Karpas-422 (cell line): ENCODE measurements around the gene TGFBRAP1. TPM values are rescaled to one million over a fixed set of nuclear protein-coding genes. Genes with fewer than 3 reads are reported as not detected.

ENCODE experiments used
- DNase-seq: peaks from one replicate; pipeline ENCODE4 v3.0.0-alpha.2; 2015
- H2AFZ ChIP-seq: fragments of 200-600 bp; sonication (generic); 2 replicates; pipeline ENCODE4 v1.6.1; 2014; ENCODE audit warnings: antibody characterized with exemption, low read length, mixed read lengths
- H3K27ac ChIP-seq: fragments of 200-600 bp; sonication (generic); 2 replicates; pipeline ENCODE4 v1.5.1; 2014; ENCODE audit warnings: mild to moderate bottlenecking, low read length, moderate library complexity
- H3K27me3 ChIP-seq: fragments of 200-600 bp; sonication (generic); 2 replicates; pipeline ENCODE4 v1.6.1; 2014; ENCODE audit warnings: low read length, mixed read lengths
- H3K36me3 ChIP-seq: fragments of 200-600 bp; sonication (generic); 2 replicates; pipeline ENCODE4 v1.6.1; 2014; ENCODE audit warnings: low read length, mixed read lengths; ENCODE audit not compliant: insufficient read depth
- H3K4me1 ChIP-seq: fragments of 200-600 bp; sonication (generic); 2 replicates; pipeline ENCODE4 v1.6.1; 2014; ENCODE audit warnings: mild to moderate bottlenecking, low read length, mixed read lengths
- H3K4me2 ChIP-seq: fragments of 200-600 bp; sonication (generic); 2 replicates; pipeline ENCODE4 v1.6.1; 2014; ENCODE audit warnings: low read length, low read depth, mild to moderate bottlenecking; ENCODE audit not compliant: poor library complexity, severe bottlenecking
- H3K4me3 ChIP-seq: fragments of 200-600 bp; sonication (generic); 2 replicates; pipeline ENCODE4 v1.5.1; 2014; ENCODE audit warnings: mild to moderate bottlenecking, antibody characterized with exemption, low read length, mixed read lengths
- H3K79me2 ChIP-seq: fragments of 200-600 bp; sonication (generic); 2 replicates; pipeline ENCODE4 v1.6.1; 2014; ENCODE audit warnings: mild to moderate bottlenecking, low read length, mixed read lengths
- H3K9ac ChIP-seq: fragments of 200-600 bp; sonication (generic); 2 replicates; pipeline ENCODE4 v1.6.0; 2014; ENCODE audit warnings: low read length
- H3K9me2 ChIP-seq: fragments of 200-600 bp; sonication (generic), shearing (Covaris generic); replicated peaks from 2 replicates; pipeline ENCODE4 v1.6.0; 2014; ENCODE audit warnings: mild to moderate bottlenecking, low read length, moderate library complexity; ENCODE audit not compliant: insufficient read depth
- H3K9me3 ChIP-seq: fragments of 300-700, 200-600 bp; sonication (generic); 2 replicates; pipeline ENCODE4 v1.6.1; 2014; ENCODE audit warnings: low read length, mixed read lengths
- H4K20me1 ChIP-seq: fragments of 200-600 bp; sonication (generic); 2 replicates; pipeline ENCODE4 v1.6.1; 2014; ENCODE audit warnings: mild to moderate bottlenecking, antibody characterized with exemption, low read length, low read depth; ENCODE audit not compliant: insufficient read depth
- total RNA-seq: library from RNA; depleted of rRNA; stranded (reverse); fragments of >200 nt; shearing (Covaris generic); gene quantifications from 2 replicates; pipeline ENCODE4 v1.2.3, GENCODE V29; 2014; ENCODE audit warnings: low replicate concordance

TGFBRAP1 gene
- total RNA-seq, 1 experiment from 2014 or later: 23.0 TPM

DNA sequence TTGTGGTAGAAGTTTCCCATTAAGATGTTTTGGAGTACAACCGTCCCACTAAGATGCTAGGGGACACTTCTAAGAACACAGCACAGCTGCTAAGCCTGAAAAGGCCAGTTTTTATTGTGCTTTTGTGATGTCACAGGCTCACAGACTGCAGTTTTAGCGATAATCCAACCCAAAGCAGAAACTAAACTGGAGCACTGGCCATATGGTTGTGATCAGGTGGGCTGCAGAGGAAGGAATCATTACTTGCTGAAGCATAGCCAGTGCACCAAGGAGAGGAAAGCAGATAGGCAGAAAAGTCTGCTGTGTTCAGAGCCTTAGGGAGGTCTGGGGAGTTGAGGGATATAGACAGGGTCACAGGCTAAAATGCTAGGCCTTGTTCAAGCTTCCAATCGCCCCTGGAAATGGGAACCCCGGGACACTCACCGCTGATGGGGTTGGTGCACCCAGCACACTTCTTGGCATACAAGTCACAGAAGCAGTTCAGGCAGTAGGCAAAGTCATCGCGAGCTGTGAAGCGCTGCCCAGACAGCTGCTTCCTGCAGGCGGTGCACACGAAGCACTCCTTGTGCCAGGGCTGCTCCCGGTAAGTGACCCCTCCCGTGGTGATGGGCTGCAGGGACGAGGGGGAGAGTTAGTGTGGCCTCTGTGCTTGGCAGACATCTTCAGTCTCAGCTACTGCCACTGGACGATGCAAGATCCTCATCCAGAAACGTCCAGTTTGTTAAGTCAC is 33.5 kb upstream of the TGFBRAP1 start:
- Histone ChIP-seq H3K27ac (no peak overlapping the region), H3K9me2 (no peaks in the 10 kb centered on the region), H2AFZ (no peak overlapping the region), H3K79me2 (no peaks in the 10 kb centered on the region), H3K4me3 (no peak overlapping the region), H4K20me1 (no peaks in the 10 kb centered on the region), H3K9me3 (no peaks in the 10 kb centered on the region), H3K27me3 (no peaks in the 10 kb centered on the region), H3K36me3 (peaks cover 10% of the 10 kb centered on the region), H3K4me2 (no peak overlapping the region), H3K9ac (no peak overlapping the region), H3K4me1 (no peaks in the 10 kb centered on the region)
- no peak for DNase-seq

DNA sequence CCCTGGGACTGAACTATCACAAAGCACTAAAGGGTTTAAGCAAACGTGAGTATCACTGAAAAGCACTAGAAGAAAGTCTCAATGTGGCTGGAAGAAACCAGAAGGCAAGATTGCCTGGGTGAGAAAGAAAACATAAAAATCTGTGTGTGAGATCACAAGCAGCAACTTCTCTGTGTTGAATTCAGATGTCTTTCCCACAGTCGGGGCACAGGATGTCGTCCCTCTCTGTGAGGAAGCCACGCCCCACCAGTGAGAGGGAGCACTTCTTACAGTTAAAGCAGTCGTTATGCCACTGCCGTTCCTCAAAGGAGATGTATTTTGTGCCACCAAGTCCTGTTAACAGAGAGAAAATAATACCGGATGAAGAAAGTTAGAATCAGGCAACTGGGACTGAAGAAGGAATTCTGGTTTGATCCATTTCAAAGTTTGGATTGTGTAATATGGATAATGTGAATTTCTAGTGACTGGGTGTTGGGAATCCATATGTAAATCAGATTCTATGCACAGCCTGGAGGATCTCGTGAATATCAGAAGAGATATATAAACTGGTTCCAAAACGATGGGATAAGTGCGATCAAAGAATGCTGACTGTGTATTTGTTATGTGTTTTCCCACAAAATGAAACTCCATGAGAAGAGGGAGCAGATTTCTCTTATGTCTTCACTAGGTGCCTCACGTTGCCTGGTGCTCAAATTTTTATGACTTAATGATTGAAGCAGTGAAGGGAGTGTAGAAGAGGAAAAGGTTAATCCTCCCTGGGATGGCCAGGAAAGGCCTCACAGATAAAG is 31.8 kb upstream of the TGFBRAP1 start:
- Histone ChIP-seq H3K9ac (no peak overlapping the region), H3K79me2 (no peaks in the 10 kb centered on the region), H3K27ac (no peak overlapping the region), H3K36me3 (peaks cover 27% of the 10 kb centered on the region), H2AFZ (no peak overlapping the region), H3K27me3 (no peaks in the 10 kb centered on the region), H3K9me2 (no peaks in the 10 kb centered on the region), H3K4me1 (no peaks in the 10 kb centered on the region), H3K4me3 (no peak overlapping the region), H3K9me3 (0 out of 2 replicates have a peak, but pooled peaks cover 1% of the 10 kb centered on the region), H3K4me2 (no peak overlapping the region), H4K20me1 (no peaks in the 10 kb centered on the region)
- DNase-seq: no peak

DNA sequence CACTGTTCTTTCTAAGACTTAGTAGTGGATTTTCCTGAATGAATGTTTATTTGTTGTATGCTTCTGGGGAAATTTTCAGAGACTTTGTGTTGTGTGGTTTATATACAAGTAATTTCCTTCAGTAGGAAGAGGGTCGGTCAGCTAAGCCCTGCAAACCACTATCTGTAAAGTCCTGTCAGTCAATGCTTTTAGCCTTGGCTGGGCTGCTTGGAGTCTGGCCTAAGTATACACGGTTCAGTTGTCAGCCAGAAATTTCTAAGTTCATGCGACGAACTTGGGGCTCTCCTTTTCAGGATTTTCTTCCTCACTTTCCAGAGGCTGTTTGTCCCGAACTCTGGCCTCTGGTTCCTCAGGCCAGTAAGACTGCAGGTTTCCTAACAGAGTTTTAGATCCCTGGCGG is 29.1 kb upstream of the TGFBRAP1 start:
- Histone ChIP-seq H3K27ac (no peak overlapping the region), H3K4me2 (no peak overlapping the region), H3K9me3 (0 out of 2 replicates have a peak, but pooled peaks cover 3% of the 10 kb centered on the region), H3K4me3 (no peak overlapping the region), H3K36me3 (peaks cover 50% of the 10 kb centered on the region), H3K4me1 (no peaks in the 10 kb centered on the region), H3K79me2 (no peaks in the 10 kb centered on the region), H2AFZ (no peak overlapping the region), H3K9me2 (no peaks in the 10 kb centered on the region), H3K9ac (no peak overlapping the region), H4K20me1 (no peaks in the 10 kb centered on the region), H3K27me3 (no peaks in the 10 kb centered on the region)
- DNase-seq: no peak

DNA sequence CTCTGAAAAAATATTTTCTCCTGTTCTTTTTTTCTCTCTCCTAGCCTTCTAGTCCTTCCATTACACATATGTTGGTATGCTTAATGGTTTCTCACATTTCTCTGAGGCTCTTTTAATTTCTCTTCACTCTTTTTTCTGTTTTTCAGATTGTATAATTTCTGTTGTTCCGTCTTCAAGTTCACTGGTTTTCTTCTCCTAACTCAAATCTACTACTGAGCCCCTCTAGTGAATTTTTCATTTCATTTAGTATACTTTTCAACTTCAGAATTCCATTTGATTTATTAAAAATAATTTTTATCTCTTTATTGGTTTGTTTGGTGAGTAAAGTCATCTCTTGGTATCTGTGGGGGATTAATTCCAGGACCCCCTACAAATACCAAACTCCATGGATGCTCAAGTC is 27.6 kb upstream of the TGFBRAP1 start:
- Histone ChIP-seq H3K9me3 (0 out of 2 replicates have a peak, but pooled peaks cover 3% of the 10 kb centered on the region), H3K27ac (no peak overlapping the region), H3K4me1 (no peaks in the 10 kb centered on the region), H3K36me3 (peaks cover 62% of the 10 kb centered on the region), H3K79me2 (no peaks in the 10 kb centered on the region), H3K4me3 (no peak overlapping the region), H4K20me1 (no peaks in the 10 kb centered on the region), H3K27me3 (no peaks in the 10 kb centered on the region), H2AFZ (no peak overlapping the region), H3K9ac (no peak overlapping the region), H3K4me2 (no peak overlapping the region), H3K9me2 (no peaks in the 10 kb centered on the region)
- no peak for DNase-seq

DNA sequence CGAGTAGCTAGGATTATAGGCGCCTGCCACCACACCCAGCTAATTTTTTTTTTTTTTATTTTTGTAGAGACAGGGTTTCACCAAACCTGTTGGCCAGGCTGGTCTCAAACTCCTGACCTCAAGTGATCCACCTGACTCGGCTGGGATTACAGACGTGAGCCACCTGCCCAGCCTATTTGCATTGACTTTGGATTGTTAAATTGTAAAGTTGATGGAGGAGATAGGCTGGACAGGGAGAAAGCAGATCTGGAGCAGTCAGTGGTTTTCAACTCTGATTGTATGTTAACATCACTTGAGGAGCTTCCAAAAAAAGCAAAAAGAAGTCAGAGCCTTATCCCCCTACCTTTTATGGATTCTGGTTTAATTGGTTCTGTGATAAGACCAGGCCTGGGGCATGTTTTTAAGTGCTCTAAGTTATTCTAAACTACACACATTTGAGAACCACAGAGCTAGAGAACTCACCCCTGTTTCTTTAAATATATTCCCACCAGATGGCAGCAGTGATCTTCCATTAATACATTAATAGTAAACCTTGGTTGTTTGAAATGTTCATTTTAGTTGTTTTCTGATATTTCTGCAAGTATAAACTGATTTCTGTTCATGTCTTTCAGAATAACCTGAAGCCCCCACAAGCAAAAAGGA is 15.3 kb upstream of the TGFBRAP1 start:
- peaks cover 32% of the 10 kb centered on the region for H3K79me2 ChIP-seq
- H3K4me2 ChIP-seq: no peak overlapping the region
- DNase-seq: peak; percentile 68
- no peaks in the 10 kb centered on the region for H3K9me3 ChIP-seq
- no peaks in the 10 kb centered on the region for H4K20me1 ChIP-seq
- peaks cover 83% of the 10 kb centered on the region for H3K36me3 ChIP-seq
- no peaks in the 10 kb centered on the region for H3K9me2 ChIP-seq
- no peak overlapping the region for H3K9ac ChIP-seq
- no peaks in the 10 kb centered on the region for H3K4me1 ChIP-seq
- no peak overlapping the region for H3K4me3 ChIP-seq
- H3K27me3 ChIP-seq: no peaks in the 10 kb centered on the region
- H3K27ac ChIP-seq: no peak overlapping the region
- H2AFZ ChIP-seq: no peak overlapping the region

DNA sequence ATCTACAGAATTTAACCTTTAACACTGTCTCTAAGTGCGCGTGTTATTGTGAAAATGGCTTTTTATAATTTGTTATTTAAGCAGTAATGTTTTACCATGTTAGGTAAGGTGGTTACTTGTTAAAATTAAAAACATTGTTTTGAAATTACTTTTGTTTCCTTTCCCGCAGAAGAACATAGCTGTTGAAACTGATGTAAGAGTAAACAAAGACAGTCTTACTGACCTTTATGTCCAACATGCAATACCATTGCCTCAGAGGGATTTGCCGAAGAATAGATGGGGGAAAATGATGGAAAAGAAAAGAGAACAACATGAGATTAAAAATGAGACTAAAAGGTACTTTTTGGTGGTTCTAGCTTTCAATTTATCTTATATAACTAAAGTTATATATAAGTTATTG is 9.9 kb upstream of the TGFBRAP1 start:
- Histone ChIP-seq H3K9me2 (no peaks in the 10 kb centered on the region), H3K27ac (no peak overlapping the region), H2AFZ (no peak overlapping the region), H3K9ac (peak overlapping the region; percentile 95; the same call in 1 of the 2 replicates), H3K79me2 (peaks cover 71% of the 10 kb centered on the region), H3K9me3 (no peaks in the 10 kb centered on the region), H4K20me1 (peaks cover 5% of the 10 kb centered on the region; the same call in 1 of the 2 replicates), H3K4me1 (peaks cover 28% of the 10 kb centered on the region), H3K4me3 (peak overlapping the region; percentile 98; the same call in 1 of the 2 replicates), H3K4me2 (peak overlapping the region; percentile 79), H3K27me3 (no peaks in the 10 kb centered on the region), H3K36me3 (peaks cover 40% of the 10 kb centered on the region; the same call in 1 of the 2 replicates)
- no peak for DNase-seq

DNA sequence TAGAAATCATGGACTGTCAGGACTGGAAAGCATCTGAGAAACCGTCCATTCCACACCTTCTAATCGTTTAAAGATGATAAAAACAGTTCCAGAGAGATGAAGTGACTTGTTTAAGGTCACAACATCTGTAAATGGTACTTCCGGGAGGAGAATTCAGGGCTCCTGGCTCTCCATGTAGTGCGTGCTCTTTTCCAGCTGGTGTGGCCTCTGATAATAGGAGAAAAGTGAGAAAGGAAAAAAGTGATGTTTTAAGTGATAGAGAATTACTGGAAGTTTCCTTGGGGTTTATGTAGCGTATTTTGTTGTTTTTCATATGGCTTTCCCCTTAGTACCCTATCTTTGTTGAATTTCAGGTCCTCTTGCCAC is 8.5 kb upstream of the TGFBRAP1 start:
- H3K79me2 ChIP-seq: peaks cover 71% of the 10 kb centered on the region
- H2AFZ ChIP-seq: no peak overlapping the region
- H3K9ac ChIP-seq: peak overlapping the region; percentile 95
- no peaks in the 10 kb centered on the region for H3K27me3 ChIP-seq
- no peak for DNase-seq
- H4K20me1 ChIP-seq: peaks cover 5% of the 10 kb centered on the region; the same call in 1 of the 2 replicates
- peak overlapping the region; percentile 79 for H3K4me2 ChIP-seq
- peak overlapping the region; percentile 98 for H3K4me3 ChIP-seq
- peaks cover 30% of the 10 kb centered on the region; the same call in 1 of the 2 replicates for H3K36me3 ChIP-seq
- peaks cover 28% of the 10 kb centered on the region for H3K4me1 ChIP-seq
- H3K9me3 ChIP-seq: no peaks in the 10 kb centered on the region
- peak overlapping the region; percentile 6; the same call in 1 of the 2 replicates for H3K27ac ChIP-seq
- no peaks in the 10 kb centered on the region for H3K9me2 ChIP-seq
